ENCODE data around the gene LTBP1.

Gene LTBP1

GRCh38 chr2:33068261-33068660 is 121.5 kb downstream of the LTBP1 start:
- no peak overlapping the region for H3K4me3 ChIP-seq
- H3K36me3 ChIP-seq = no peaks in the 10 kb centered on the region
- no peaks in the 10 kb centered on the region for H3K9me3 ChIP-seq
- DNase-seq = no peak
- H3K27me3 ChIP-seq = no peaks in the 10 kb centered on the region
- intact Hi-C loops (cut with DNase I; ENCODE audit: low total_unique reads) = no loop called here
- H3K4me1 ChIP-seq = peaks cover 0 to 91% (median 32%) of the 10 kb centered on the region in 4 donors
- H3K27ac ChIP-seq = peak overlapping the region; percentile 74 to 77
- TF ChIP-seq CTCF (IDR thresholded peaks at IDR 0.05) = no peak

GRCh38 chr2:33069894-33070651 is 123.3 kb downstream of the LTBP1 start:
- Histone ChIP-seq H3K36me3 (no peaks in the 10 kb centered on the region), H3K27me3 (no peaks in the 10 kb centered on the region), H3K4me3 (peak overlapping the region in 1 of 2 donors; percentile 20), H3K27ac (peak overlapping the region; percentile 74 to 77), H3K4me1 (peaks cover 0 to 91% (median 32%) of the 10 kb centered on the region in 4 donors), H3K9me3 (no peaks in the 10 kb centered on the region)
- DNase-seq = peak; percentile 88 to 91
- intact Hi-C loops (cut with DNase I; ENCODE audit: low total_unique reads) = loop anchor here (10.0 kb wide), 1 partner anchor 145 kb away; no protein-coding TSS in a partner anchor
- no peak for TF ChIP-seq CTCF (IDR thresholded peaks at IDR 0.05)

- Histone ChIP-seq H3K27ac (peak overlapping the region; percentile 74 to 77), H3K27me3 (no peaks in the 10 kb centered on the region), H3K9me3 (no peaks in the 10 kb centered on the region), H3K36me3 (no peaks in the 10 kb centered on the region), H3K4me1 (peaks cover 0 to 88% (median 34%) of the 10 kb centered on the region in 4 donors), H3K4me3 (no peak overlapping the region)
- no peak for DNase-seq
- intact Hi-C loops (cut with DNase I; ENCODE audit: low total_unique reads) = loop anchor here (10.0 kb wide), 1 partner anchor 143 kb away; no protein-coding TSS in a partner anchor
- TF ChIP-seq CTCF (IDR thresholded peaks at IDR 0.05) = no peak
Observed at GRCh38 chr2:33071591-33071990, 124.8 kb downstream of the LTBP1 start.

- H3K9me3 ChIP-seq = no peaks in the 10 kb centered on the region
- intact Hi-C loops (cut with DNase I; ENCODE audit: low total_unique reads) = loop anchor here (10.0 kb wide), 1 partner anchor 142 kb away; no protein-coding TSS in a partner anchor
- no peaks in the 10 kb centered on the region for H3K36me3 ChIP-seq
- no peak for TF ChIP-seq CTCF (IDR thresholded peaks at IDR 0.05)
- no peaks in the 10 kb centered on the region for H3K27me3 ChIP-seq
- peak overlapping the region; percentile 74 to 77 for H3K27ac ChIP-seq
- H3K4me3 ChIP-seq = no peak overlapping the region
- H3K4me1 ChIP-seq = peaks cover 0 to 88% (median 32%) of the 10 kb centered on the region in 4 donors
- no peak for DNase-seq
Observed at GRCh38 chr2:33072614-33073013, 125.9 kb downstream of the LTBP1 start.

- Histone ChIP-seq H3K27me3 (no peaks in the 10 kb centered on the region), H3K9me3 (no peaks in the 10 kb centered on the region), H3K4me3 (no peak overlapping the region), H3K4me1 (peaks cover 0 to 88% (median 31%) of the 10 kb centered on the region in 4 donors), H3K27ac (peak overlapping the region; percentile 74 to 77), H3K36me3 (no peaks in the 10 kb centered on the region)
- TF ChIP-seq CTCF (IDR thresholded peaks at IDR 0.05) = no peak
- intact Hi-C loops (cut with DNase I; ENCODE audit: low total_unique reads) = loop anchor here (10.0 kb wide), 1 partner anchor 142 kb away; no protein-coding TSS in a partner anchor
- DNase-seq = no peak
Observed at GRCh38 chr2:33073018-33073417, 126.3 kb downstream of the LTBP1 start.
